Measurements from ENCODE around the gene HIF1A. TPM values are rescaled to one million over a fixed set of nuclear protein-coding genes. Genes with fewer than 3 reads are reported as not detected.

Gene HIF1A
- total and polyA plus RNA-seq, 2 of the 8 experiments (the other 6 are each of a cell fraction or from before 2014, with no cell fraction given), result 54.8 to 175 TPM

DNA sequence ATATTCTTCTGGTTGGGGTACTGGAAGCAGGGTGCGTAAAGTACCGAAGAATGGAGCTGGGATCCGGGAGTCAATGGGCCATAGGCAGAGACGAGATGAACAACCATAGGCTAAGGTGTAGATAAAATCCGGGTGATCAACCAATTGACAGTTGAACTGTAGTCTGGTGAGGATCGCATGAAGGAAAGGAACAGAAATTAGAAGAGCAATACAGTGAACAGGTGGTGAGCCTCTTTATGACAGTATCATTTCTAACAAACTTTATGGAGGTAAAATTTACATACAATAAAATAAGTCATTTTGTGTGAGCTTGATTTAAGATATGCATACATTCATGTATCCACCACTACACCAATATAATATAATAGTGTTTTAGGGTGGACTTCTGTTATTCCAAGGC lies 13.9 kb upstream of the HIF1A start:
- Histone ChIP-seq H3K4me3 (ENCODE audit: extremely low read depth in 1 of 4, insufficient read depth in 2 of 4, low read depth in 3 of 4, low read length in 4 of 4) (no peak overlapping the region), H3K4me2 (ENCODE audit: insufficient read depth in 1 of 2, low read depth in 2 of 2, low read length in 2 of 2) (no peak overlapping the region), H3K9me3 (ENCODE audit: insufficient read depth in 2 of 2, low read depth in 1 of 2, low read length in 1 of 2) (no peaks in the 10 kb centered on the region), H3K79me2 (ENCODE audit: control insufficient read depth in 1 of 2, insufficient read depth in 2 of 2, low read length in 2 of 2) (no peaks in the 10 kb centered on the region), H3K4ac (replicated peaks; ENCODE audit: insufficient read length, low read depth, low read length) (no peak overlapping the region), H3K56ac (replicated peaks; ENCODE audit: insufficient read length, low read depth, low read length) (no peak overlapping the region), H2BK120ac (replicated peaks; ENCODE audit: low read depth, low read length) (no peak overlapping the region), H4K5ac (ENCODE audit: insufficient read length, low read depth, low read length) (no peak overlapping the region), H2BK5ac (ENCODE audit: low read depth, low read length) (no peak overlapping the region), H2AFZ (ENCODE audit: low read length) (no peak overlapping the region; the same call in 1 of the 2 replicates), H3K79me1 (ENCODE audit: low read depth, low read length) (no peaks in the 10 kb centered on the region), H2BK20ac (ENCODE audit: low read length) (no peak overlapping the region), H2AK5ac (ENCODE audit: low read depth, low read length) (no peak overlapping the region), H2BK15ac (ENCODE audit: low read length) (no peak overlapping the region), H3K18ac (ENCODE audit: extremely low read depth, low read length) (no peak overlapping the region), H3K27me3 (replicated peaks in 1 of 4; ENCODE audit: control insufficient read depth in 3 of 4, extremely low read depth in 1 of 4, insufficient read depth in 3 of 4, low read length in 3 of 4) (no peaks in the 10 kb centered on the region), H3K9ac (replicated peaks in 1 of 4; ENCODE audit: extremely low read depth in 1 of 4, low read depth in 3 of 4, low read length in 3 of 4) (no peak overlapping the region), H4K20me1 (replicated peaks in 1 of 2; ENCODE audit: control insufficient read depth in 1 of 2, insufficient read depth in 2 of 2, low read length in 2 of 2) (no peaks in the 10 kb centered on the region), H4K8ac (ENCODE audit: extremely low read depth, insufficient read depth, low read length) (no peak overlapping the region), H3K4me1 (replicated peaks in 1 of 4; ENCODE audit: control insufficient read depth in 3 of 4, insufficient read depth in 4 of 4, low read length in 3 of 4) (peaks cover 2 to 10% (median 6%) of the 10 kb centered on the region in 4 experiments; a peak in 5 of 7 replicates), H3K23ac (ENCODE audit: insufficient read length) (no peak overlapping the region), H3K23me2 (ENCODE audit: low read depth, low read length) (no peaks in the 10 kb centered on the region), H4K91ac (replicated peaks; ENCODE audit: insufficient read length, low read length) (no peak overlapping the region), H3K27ac (ENCODE audit: low read depth, low read length) (no peak overlapping the region), H2BK12ac (ENCODE audit: low read depth, low read length) (no peak overlapping the region), H3K14ac (ENCODE audit: insufficient read length) (no peak overlapping the region), H3K36me3 (ENCODE audit: control insufficient read depth in 2 of 4, insufficient read depth in 4 of 4, low read length in 3 of 4) (no peaks in the 10 kb centered on the region)
- CTCF ChIA-PET (ENCODE audit: partially characterized antibody), result interaction anchor here (0.6 to 1.6 kb wide), 3 partner anchors 73 to 396 kb away, joined by 3 to 5 read pairs (median 4); no protein-coding TSS in a partner anchor
- POLR2A ChIA-PET (ENCODE audit: partially characterized antibody), result interaction anchor here (1.3 to 3.9 kb wide), 2 partner anchors 14 to 16 kb away, joined by 4 to 14 read pairs; partner anchors contain the start of gene HIF1A
- TF ChIP-seq CBX5 (IDR thresholded peaks at IDR 0.05; ENCODE audit: low read depth, low read length) (no peak), HDAC2 (IDR thresholded peaks at IDR 0.05; ENCODE audit: borderline replicate concordance in 1 of 2, low read depth in 2 of 2, low read length in 2 of 2) (no peak)
- FAIRE-seq, result no peak
- no peak for DNase-seq (ENCODE audit: low read depth in 1 of 2, low spot score in 2 of 2)
- 90% methylated on average over 6 of the region's 6 CpGs; no CpG with 5 or more reads in 1 of the 2 experiments for WGBS, 2 experiments (ENCODE audit: extremely low coverage in 1 of 2, insufficient coverage in 1 of 2, insufficient read length in 1 of 2, insufficient replicate concordance in 2 of 2, low coverage in 1 of 2, low lambda C conversion rate in 2 of 2, missing lambda C conversion rate in 1 of 2)
